ENCODE data around the gene DNAI4. TPM values are rescaled to one million over a fixed set of nuclear protein-coding genes. Genes with fewer than 3 reads are reported as not detected.
"Not testable (repeated sequence)": the region's sequence is repeated elsewhere in the genome, so short reads cannot be mapped to it uniquely, and the experiment has no call there.

Gene DNAI4
- total RNA-seq, 1 experiment from 2014 or later: 7.2 TPM

- POLR2A ChIA-PET: interaction anchor here (0.6 kb wide), 1 partner anchor 18 kb away, joined by 3 read pairs; no protein-coding TSS in a partner anchor
- H3K4me3 ChIP-seq (ENCODE audit: low read depth in 2 of 2, low read length in 2 of 2); BruUV-seq (replicated peaks); in situ Hi-C loops (cut with HindIII; ENCODE audit: low pct_unique_long_range_greater_than_20kb, low sequenced_read_pairs); CTCF ChIA-PET; H3K27ac ChIP-seq (ENCODE audit: low read length); intact Hi-C loops (cut with micrococcal nuclease; ENCODE audit: unreplicated experiment); H3K27me3 ChIP-seq (ENCODE audit: control insufficient read depth, insufficient read depth, low read length); H3K9me3 ChIP-seq (ENCODE audit: control insufficient read depth, insufficient read depth, low read depth, low read length); DNase-seq (ENCODE audit: low read depth, low spot score); H3K4me1 ChIP-seq (ENCODE audit: control insufficient read depth, insufficient read depth, low read length); ATAC-seq: not testable (repeated sequence)
- peaks cover 27% of the 10 kb centered on the region for H3K36me3 ChIP-seq (ENCODE audit: control insufficient read depth, insufficient read depth, low read length)
Observed at GRCh38 chr1:66966188-66966873, 41.7 kb upstream of the DNAI4 start.

DNA sequence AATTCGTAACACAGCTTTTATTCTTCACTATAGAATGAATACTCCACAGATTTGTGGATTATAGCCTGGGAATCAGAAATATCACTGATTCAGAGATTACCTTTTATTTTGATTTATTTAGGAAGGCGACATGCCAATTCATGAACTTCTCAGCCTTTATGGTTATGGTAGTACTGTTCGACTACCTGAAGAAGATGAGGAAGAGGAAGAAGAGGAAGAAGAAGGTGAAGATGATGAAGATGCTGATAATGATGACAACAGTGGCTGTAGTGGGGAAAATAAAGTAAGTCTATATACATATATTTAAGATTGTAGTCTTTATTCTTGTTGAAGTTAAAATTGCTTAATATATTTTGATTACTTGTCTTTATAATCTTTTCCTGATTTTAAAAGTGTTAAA, 33.3 kb upstream of the DNAI4 start:
- TF ChIP-seq POLR2AphosphoS5 (IDR thresholded peaks at IDR 0.05; ENCODE audit: low read depth, low read length) (no peak), TCF7L2 (IDR thresholded peaks at IDR 0.05; ENCODE audit: low read depth, low read length) (no peak), REST (IDR thresholded peaks at IDR 0.05; ENCODE audit: insufficient read depth in 1 of 2, low read depth in 2 of 2, low read length in 1 of 2) (no peak), SIN3A (IDR thresholded peaks at IDR 0.05; ENCODE audit: borderline replicate concordance, insufficient read depth, low read depth, low read length) (no peak)
- TF ChIP-seq, protein P1, sequence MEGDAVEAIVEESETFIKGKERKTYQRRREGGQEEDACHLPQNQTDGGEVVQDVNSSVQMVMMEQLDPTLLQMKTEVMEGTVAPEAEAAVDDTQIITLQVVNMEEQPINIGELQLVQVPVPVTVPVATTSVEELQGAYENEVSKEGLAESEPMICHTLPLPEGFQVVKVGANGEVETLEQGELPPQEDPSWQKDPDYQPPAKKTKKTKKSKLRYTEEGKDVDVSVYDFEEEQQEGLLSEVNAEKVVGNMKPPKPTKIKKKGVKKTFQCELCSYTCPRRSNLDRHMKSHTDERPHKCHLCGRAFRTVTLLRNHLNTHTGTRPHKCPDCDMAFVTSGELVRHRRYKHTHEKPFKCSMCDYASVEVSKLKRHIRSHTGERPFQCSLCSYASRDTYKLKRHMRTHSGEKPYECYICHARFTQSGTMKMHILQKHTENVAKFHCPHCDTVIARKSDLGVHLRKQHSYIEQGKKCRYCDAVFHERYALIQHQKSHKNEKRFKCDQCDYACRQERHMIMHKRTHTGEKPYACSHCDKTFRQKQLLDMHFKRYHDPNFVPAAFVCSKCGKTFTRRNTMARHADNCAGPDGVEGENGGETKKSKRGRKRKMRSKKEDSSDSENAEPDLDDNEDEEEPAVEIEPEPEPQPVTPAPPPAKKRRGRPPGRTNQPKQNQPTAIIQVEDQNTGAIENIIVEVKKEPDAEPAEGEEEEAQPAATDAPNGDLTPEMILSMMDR (IDR thresholded peaks at IDR 0.05): no peak
- no peak for DNase-seq (ENCODE audit: low read depth, low spot score)
- no peak for ATAC-seq
- H3K27me3 ChIP-seq (ENCODE audit: control insufficient read depth, insufficient read depth, low read length): no peaks in the 10 kb centered on the region
- peaks cover 37% of the 10 kb centered on the region for H3K36me3 ChIP-seq (ENCODE audit: control insufficient read depth, insufficient read depth, low read length)
- BruUV-seq (replicated peaks): no TSS peak
- H3K4me3 ChIP-seq (ENCODE audit: low read depth in 2 of 2, low read length in 2 of 2): no peak overlapping the region
- ChIA-PET POLR2A (interaction anchor here (0.6 kb wide), 1 partner anchor 11 kb away, joined by 9 read pairs; no protein-coding TSS in a partner anchor), CTCF (no interaction called here)
- in situ Hi-C loops (cut with HindIII; ENCODE audit: low pct_unique_long_range_greater_than_20kb, low sequenced_read_pairs) (no loop called here), intact Hi-C loops (cut with micrococcal nuclease; ENCODE audit: unreplicated experiment) (no loop called here)
- no peaks in the 10 kb centered on the region for H3K9me3 ChIP-seq (ENCODE audit: control insufficient read depth, insufficient read depth, low read depth, low read length)
- no peak overlapping the region for H3K27ac ChIP-seq (ENCODE audit: low read length)
- H3K4me1 ChIP-seq (ENCODE audit: control insufficient read depth, insufficient read depth, low read length): no peaks in the 10 kb centered on the region

GRCh38 chr1:66954208-66954607, 29.6 kb upstream of the DNAI4 start:
- TF ChIP-seq SIN3A (IDR thresholded peaks at IDR 0.05; ENCODE audit: borderline replicate concordance, insufficient read depth, low read depth, low read length) (no peak), POLR2AphosphoS5 (IDR thresholded peaks at IDR 0.05; ENCODE audit: low read depth, low read length) (no peak), REST (IDR thresholded peaks at IDR 0.05; ENCODE audit: insufficient read depth in 1 of 2, low read depth in 2 of 2, low read length in 1 of 2) (no peak), TCF7L2 (IDR thresholded peaks at IDR 0.05; ENCODE audit: low read depth, low read length) (no peak)
- TF ChIP-seq, protein P1 (IDR thresholded peaks at IDR 0.05): no peak
- Histone ChIP-seq H3K27me3 (ENCODE audit: control insufficient read depth, insufficient read depth, low read length) (no peaks in the 10 kb centered on the region), H3K4me3 (ENCODE audit: low read depth in 2 of 2, low read length in 2 of 2) (no peak overlapping the region), H3K27ac (ENCODE audit: low read length) (no peak overlapping the region), H3K36me3 (ENCODE audit: control insufficient read depth, insufficient read depth, low read length) (peaks cover 20% of the 10 kb centered on the region; the same call in 1 of the 2 replicates), H3K9me3 (ENCODE audit: control insufficient read depth, insufficient read depth, low read depth, low read length) (no peaks in the 10 kb centered on the region), H3K4me1 (ENCODE audit: control insufficient read depth, insufficient read depth, low read length) (no peaks in the 10 kb centered on the region)
- ATAC-seq: no peak
- in situ Hi-C loops (cut with HindIII; ENCODE audit: low pct_unique_long_range_greater_than_20kb, low sequenced_read_pairs): no loop called here
- CTCF ChIA-PET: no interaction called here
- intact Hi-C loops (cut with micrococcal nuclease; ENCODE audit: unreplicated experiment): no loop called here
- BruUV-seq (replicated peaks): no TSS peak
- POLR2A ChIA-PET: no interaction called here
- DNase-seq (ENCODE audit: low read depth, low spot score): no peak

Data from Panc1 (cell line).